ENCODE measurements around the gene TMEM132D. TPM values are rescaled to one million over a fixed set of nuclear protein-coding genes. Genes with fewer than 3 reads are reported as not detected.

The TMEM132D gene
- total RNA-seq, 1 donor from 2014 or later = not detected

- no peak for DNase-seq
Measured at GRCh38 chr12:129873111-129873832, 30.6 kb downstream of the TMEM132D start.

- no peak for DNase-seq
Measured at GRCh38 chr12:129871991-129872972, 31.5 kb downstream of the TMEM132D start.

- DNase-seq = no peak
Measured at GRCh38 chr12:129870796-129871195, 33.0 kb downstream of the TMEM132D start.

- DNase-seq = no peak
Measured at GRCh38 chr12:129870136-129870535, 33.7 kb downstream of the TMEM132D start.

- no peak for DNase-seq
Measured at GRCh38 chr12:129868575-129868974, 35.2 kb downstream of the TMEM132D start.

- DNase-seq = no peak
Measured at GRCh38 chr12:129863938-129864337, 39.9 kb downstream of the TMEM132D start.

GRCh38 chr12:129862561-129863175 lies 41.2 kb downstream of the TMEM132D start:
- no peak for DNase-seq

- DNase-seq = no peak
Measured at GRCh38 chr12:129861951-129862350, 41.9 kb downstream of the TMEM132D start.

- no peak for DNase-seq
Measured at GRCh38 chr12:129854591-129854990, 49.2 kb downstream of the TMEM132D start.

- no peak for DNase-seq
Measured at GRCh38 chr12:129851296-129851695, 52.5 kb downstream of the TMEM132D start.

GRCh38 chr12:129848876-129849275 lies 54.9 kb downstream of the TMEM132D start:
- DNase-seq = no peak

- no peak for DNase-seq
Measured at GRCh38 chr12:129847063-129847462, 56.8 kb downstream of the TMEM132D start.

GRCh38 chr12:129844662-129845220 lies 59.1 kb downstream of the TMEM132D start:
- no peak for DNase-seq

- no peak for DNase-seq
Measured at GRCh38 chr12:129841251-129841650, 62.6 kb downstream of the TMEM132D start.

GRCh38 chr12:129840145-129840884 lies 63.5 kb downstream of the TMEM132D start:
- DNase-seq = no peak

GRCh38 chr12:129839679-129840078 lies 64.1 kb downstream of the TMEM132D start:
- DNase-seq = no peak

- no peak for DNase-seq
Measured at GRCh38 chr12:129831294-129831693, 72.5 kb downstream of the TMEM132D start.

- no peak for DNase-seq
Measured at GRCh38 chr12:129830796-129831195, 73.0 kb downstream of the TMEM132D start.

- no peak for DNase-seq
Measured at GRCh38 chr12:129827866-129828384, 75.9 kb downstream of the TMEM132D start.

- DNase-seq = no peak
Measured at GRCh38 chr12:129827102-129827865, 76.5 kb downstream of the TMEM132D start.

- no peak for DNase-seq
Measured at GRCh38 chr12:129826273-129826672, 77.6 kb downstream of the TMEM132D start.
